Pancreas (tissue), 10 donors: ENCODE measurements around the gene TPST1. TPM values are rescaled to one million over a fixed set of nuclear protein-coding genes. Genes with fewer than 3 reads are reported as not detected.
"Not testable (repeated sequence)": the region's sequence is repeated elsewhere in the genome, so short reads cannot be mapped to it uniquely, and the experiment has no call there.

Experiments used
- ATAC-seq, 4 donors: fragments of 200-7000 bp; cut with Tn5 transposase; one replicate each; pipeline versions ENCODE4 v1.8.0 to v1.9.1; 2020; ENCODE audit warnings: mild to moderate bottlenecking in 4 of 4, moderate library complexity in 4 of 4
- DNase-seq, 6 donors: peaks; one replicate each; pipeline ENCODE4 v3.0.0-alpha.2; 2020
- FAIRE-seq: peaks from 2 replicates; lab custom pipeline; 2012; peaks lifted over from hg19 to GRCh38; lab: Jason Lieb, UNC
- H3K27ac ChIP-seq, 4 donors: fragments of 200-600 bp; sonication (generic); 1 replicate in 3 of 4; 2 replicates in 1 of 4; pipeline versions ENCODE4 v1.5.0 to v1.8.0; 2020
- H3K27me3 ChIP-seq, 4 donors: fragments of 200-600 bp; one replicate each; pipeline ENCODE4 v1.8.0; 2021
- H3K36me3 ChIP-seq, 3 donors: fragments of 200-600 bp; sonication (generic) in 1 of 3; one replicate each; pipeline versions ENCODE4 v1.5.0 to v1.8.0; 2020 to 2021
- H3K4me1 ChIP-seq, 3 donors: fragments of 200-600 bp; one replicate each; pipeline ENCODE4 v1.8.0; 2021
- H3K4me3 ChIP-seq, 4 donors: fragments of 200-600 bp; sonication (generic) in 2 of 4; one replicate each; pipeline versions ENCODE4 v1.5.0 to v1.8.0; 2020 to 2021
- H3K9me3 ChIP-seq, 4 donors: fragments of 200-600 bp; one replicate each; pipeline ENCODE4 v1.8.0; 2021
- WGBS, 2 donors: extraction: QIAGEN DNeasy Blood & Tissue Kit; methylation state at CpG; one replicate each; pipeline ENCODE4 v1.1.7; 2013; 5-methylcytosine and 5-hydroxymethylcytosine counted together
- intact Hi-C, 3 donors: fragments of 100-400 bp; cut with DNase I; formaldehyde crosslinking; loops; one replicate each; pipeline versions ENCODE4 v1.11.1 to v1.14.2; 2022
- polyA plus RNA-seq, 2 donors: library from polyadenylated mRNA; stranded (reverse); fragments of 200-250 nt; gene quantifications; one replicate each; pipeline ENCODE4 v1.2.3, GENCODE V29; 2013
- total RNA-seq, 6 donors: library from RNA; stranded (reverse); fragmentation: NEBNext Ultra II Directional in 4 of 6; extraction: Animal tissue kit (Norgen Biotek cat#: 25700) in 4 of 6; gene quantifications; one replicate each; pipeline versions ENCODE4 v1.2.1 to v1.2.4, GENCODE V29; 2021 to 2023
- TF ChIP-seq, protein P1 (sequence below), 4 donors: fragments of 200-600 bp; sonication (generic) in 3 of 4; IDR thresholded peaks; one replicate each; pipeline versions ENCODE4 v1.5.0 to v1.8.0; 2021; ENCODE audit warnings: antibody characterized with exemption in 4 of 4
- donor health status: healthy with polysubstance abuse.
- donor health status: DM: no; HTN: no; CAD: no; lungs with moderate emphysema.
- donor health status: DM: no; HTN: no; CAD: no.
- donor health status: control.
- donor health status: control.
- donor health status: Bipolar disorder and iron deficiency.
- donor health status: DM: yes; HTN: yes; CAD: no.
- donor health status: DM: no; HTN: no; CAD: no.
- donor health status: DM: no; HTN: no; CAD: no.
- donor health status: DM: yes; HTN: yes; CAD: no.

The TPST1 gene
- total and polyA plus RNA-seq, 8 donors = 3.3 to 18.5 (median 6.3) TPM

DNA sequence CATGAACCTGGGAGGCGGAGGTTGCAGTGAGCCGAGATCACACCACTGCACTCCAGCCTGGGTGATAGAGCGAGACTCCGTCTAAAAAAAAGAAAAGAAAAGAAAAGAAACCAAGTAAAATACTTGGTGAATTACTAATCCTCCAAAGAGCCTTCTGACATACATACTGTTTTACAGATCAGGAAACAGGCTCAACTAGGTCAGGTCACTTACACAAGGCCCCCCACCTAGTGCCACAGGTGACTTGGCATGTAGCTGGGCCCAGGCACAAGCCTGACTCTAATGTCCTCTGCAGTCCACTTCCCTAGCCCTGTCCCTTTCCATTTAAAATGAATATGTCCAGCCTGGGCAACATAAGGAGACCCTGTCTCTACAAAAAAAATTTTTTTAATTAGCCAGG lies 157.0 kb downstream of the TPST1 start:
- TF ChIP-seq, protein P1, sequence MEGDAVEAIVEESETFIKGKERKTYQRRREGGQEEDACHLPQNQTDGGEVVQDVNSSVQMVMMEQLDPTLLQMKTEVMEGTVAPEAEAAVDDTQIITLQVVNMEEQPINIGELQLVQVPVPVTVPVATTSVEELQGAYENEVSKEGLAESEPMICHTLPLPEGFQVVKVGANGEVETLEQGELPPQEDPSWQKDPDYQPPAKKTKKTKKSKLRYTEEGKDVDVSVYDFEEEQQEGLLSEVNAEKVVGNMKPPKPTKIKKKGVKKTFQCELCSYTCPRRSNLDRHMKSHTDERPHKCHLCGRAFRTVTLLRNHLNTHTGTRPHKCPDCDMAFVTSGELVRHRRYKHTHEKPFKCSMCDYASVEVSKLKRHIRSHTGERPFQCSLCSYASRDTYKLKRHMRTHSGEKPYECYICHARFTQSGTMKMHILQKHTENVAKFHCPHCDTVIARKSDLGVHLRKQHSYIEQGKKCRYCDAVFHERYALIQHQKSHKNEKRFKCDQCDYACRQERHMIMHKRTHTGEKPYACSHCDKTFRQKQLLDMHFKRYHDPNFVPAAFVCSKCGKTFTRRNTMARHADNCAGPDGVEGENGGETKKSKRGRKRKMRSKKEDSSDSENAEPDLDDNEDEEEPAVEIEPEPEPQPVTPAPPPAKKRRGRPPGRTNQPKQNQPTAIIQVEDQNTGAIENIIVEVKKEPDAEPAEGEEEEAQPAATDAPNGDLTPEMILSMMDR (IDR thresholded peaks at IDR 0.05) = no peak
- no peak overlapping the region for H3K27ac ChIP-seq
- intact Hi-C loops = no loop called here
- H3K9me3 ChIP-seq = no peaks in the 10 kb centered on the region
- H3K36me3 ChIP-seq = no peaks in the 10 kb centered on the region
- no peak for ATAC-seq
- H3K4me3 ChIP-seq = no peak overlapping the region
- no peaks in the 10 kb centered on the region for H3K4me1 ChIP-seq
- DNase-seq = no peak
- H3K27me3 ChIP-seq = no peaks in the 10 kb centered on the region
- no peak for FAIRE-seq
- 98 to 100% methylated on average over 2 to 4 of the region's 4 CpGs for WGBS, 2 donors

DNA sequence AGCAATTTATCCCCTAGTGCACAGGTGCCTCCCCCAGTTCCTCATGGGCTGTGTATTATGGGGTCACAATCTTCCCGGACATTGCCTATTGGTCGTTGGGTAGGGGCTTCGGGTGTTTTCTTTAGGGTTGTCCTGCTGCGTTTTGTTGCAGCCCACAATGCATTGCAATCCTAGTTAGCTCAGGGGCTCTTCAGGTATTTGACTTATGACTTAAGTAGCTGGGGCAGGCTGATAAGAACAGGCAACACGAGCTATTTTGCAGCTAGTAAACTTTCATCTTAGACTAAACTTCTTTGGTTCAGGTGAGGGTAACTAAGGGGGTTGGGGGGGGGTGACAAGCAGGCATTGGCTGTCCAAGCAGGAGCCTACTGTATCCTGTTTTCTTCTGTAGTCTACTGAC lies 158.5 kb downstream of the TPST1 start:
- Histone ChIP-seq H3K36me3 (no peaks in the 10 kb centered on the region), H3K27me3 (no peaks in the 10 kb centered on the region), H3K4me3 (no peak overlapping the region), H3K4me1 (no peaks in the 10 kb centered on the region), H3K9me3 (no peaks in the 10 kb centered on the region), H3K27ac (no peak overlapping the region)
- WGBS, 2 donors = 67 to 76% methylated on average over 5 of the region's 5 CpGs
- FAIRE-seq (no peak), DNase-seq (no peak), ATAC-seq (no peak)
- TF ChIP-seq, protein P1 (IDR thresholded peaks at IDR 0.05) = no peak
- intact Hi-C loops = no loop called here

DNA sequence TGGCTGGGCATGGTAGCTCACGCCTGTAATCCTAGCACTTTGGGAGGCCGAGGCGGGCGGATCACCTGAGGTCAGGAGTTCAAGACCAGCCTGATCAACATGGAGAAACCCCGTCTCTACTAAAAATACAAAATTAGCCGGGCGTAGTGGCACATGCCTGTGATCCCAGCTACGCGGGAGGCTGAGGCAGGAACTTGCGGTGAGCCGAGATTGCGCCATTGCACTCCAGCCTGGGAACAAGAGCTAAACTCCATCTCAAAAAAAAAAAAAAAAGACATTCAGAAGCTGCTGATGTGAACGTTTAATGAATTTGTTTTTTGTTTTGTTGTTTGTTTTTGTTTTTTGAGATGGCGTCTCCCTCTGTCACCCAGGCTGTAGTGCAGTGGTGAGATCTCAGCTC lies 159.9 kb downstream of the TPST1 start:
- FAIRE-seq, DNase-seq, H3K27ac ChIP-seq, H3K36me3 ChIP-seq, ATAC-seq, H3K9me3 ChIP-seq, H3K4me3 ChIP-seq, intact Hi-C loops, H3K4me1 ChIP-seq, H3K27me3 ChIP-seq: not testable (repeated sequence)
- WGBS, 2 donors = 92 to 95% methylated on average over 14 of the region's 14 CpGs

DNA sequence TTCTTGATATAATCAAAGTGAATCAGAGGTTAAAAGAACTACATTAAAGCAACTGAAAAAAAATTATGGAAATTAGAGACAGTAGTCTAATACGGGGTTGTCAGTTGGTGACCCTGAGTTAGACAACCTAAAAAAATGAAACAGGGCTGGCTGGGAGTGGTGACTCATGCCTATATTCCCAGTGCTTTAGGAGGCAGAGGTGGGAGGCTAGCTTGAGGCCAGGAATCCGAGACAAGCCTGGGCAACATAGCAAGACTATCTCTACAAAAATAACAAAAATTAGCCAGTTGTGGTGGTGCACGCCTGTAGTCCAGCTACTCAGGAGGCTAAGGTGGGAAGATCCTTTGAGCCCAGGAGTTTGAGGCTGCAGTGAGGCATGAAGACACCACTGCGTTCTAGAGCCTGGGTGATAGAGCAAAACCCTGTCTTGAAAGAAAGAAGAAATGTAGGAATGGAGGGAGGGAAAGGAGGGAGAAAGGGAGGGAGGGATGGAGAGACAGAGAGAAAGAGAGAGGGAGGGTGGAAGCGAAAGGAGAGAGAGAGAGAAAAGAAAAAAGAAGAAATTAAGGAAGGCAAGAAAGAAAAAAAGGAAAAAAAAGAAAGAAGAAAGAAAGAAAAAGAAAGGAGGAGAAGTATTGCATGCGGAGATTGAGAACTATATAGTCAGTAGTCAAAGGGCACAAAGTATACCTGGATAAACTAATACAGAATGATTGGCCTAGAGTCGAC lies 166.1 kb downstream of the TPST1 start:
- Histone ChIP-seq H3K36me3 (no peaks in the 10 kb centered on the region), H3K4me3 (no peak overlapping the region), H3K9me3 (no peaks in the 10 kb centered on the region), H3K27ac (no peak overlapping the region), H3K27me3 (no peaks in the 10 kb centered on the region), H3K4me1 (no peaks in the 10 kb centered on the region)
- no peak for DNase-seq
- intact Hi-C loops = no loop called here
- WGBS, 2 donors = 85 to 87% methylated on average over 7 of the region's 7 CpGs
- FAIRE-seq = no peak
- TF ChIP-seq, protein P1 (IDR thresholded peaks at IDR 0.05) = no peak
- ATAC-seq = no peak

DNA sequence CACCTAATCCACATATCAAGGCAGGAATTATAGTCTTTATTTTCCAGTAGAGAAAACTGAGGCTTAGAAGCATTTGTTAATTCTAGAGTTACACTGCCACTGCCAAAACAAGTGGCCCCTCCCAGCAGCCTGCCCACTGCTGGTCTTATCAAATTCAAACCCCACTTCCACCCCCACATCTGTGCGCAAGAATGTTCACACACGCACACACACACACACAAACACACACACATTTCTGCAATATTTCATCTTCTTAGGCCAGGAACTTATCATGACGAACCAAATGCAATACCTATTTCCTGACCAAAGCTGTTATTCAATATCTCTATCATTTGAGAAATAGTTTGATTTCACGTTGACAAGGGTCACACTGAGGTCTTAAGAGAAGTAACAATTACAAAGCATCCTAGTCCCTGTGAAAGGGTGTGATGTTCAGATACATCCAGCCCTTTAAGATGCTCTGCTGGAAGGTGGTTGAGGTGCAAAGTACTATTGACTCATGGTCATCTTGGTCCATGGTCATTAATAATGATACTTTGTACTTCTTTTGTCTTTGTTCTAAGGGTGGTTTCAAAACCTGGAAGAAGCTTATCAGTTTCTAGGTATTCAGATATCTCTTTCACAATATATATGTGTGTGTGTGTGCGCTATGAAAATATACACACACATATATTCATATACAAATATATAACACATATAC lies 169.2 kb downstream of the TPST1 start:
- intact Hi-C loops, FAIRE-seq: not testable (repeated sequence)

More for the DNA sequence above, 169.2 kb downstream of the TPST1 start:
- not testable (repeated sequence) for H3K36me3 ChIP-seq, H3K27me3 ChIP-seq, H3K4me1 ChIP-seq, H3K4me3 ChIP-seq, ATAC-seq, H3K9me3 ChIP-seq, H3K27ac ChIP-seq, DNase-seq
- 80 to 91% methylated on average over 5 of the region's 5 CpGs for WGBS, 2 donors
